Hematopoietic multipotent progenitor cell treated with erythropoietin and hydrocortisone succinate and interleukin-3 and kit ligand, for 6 days (in vitro differentiated cells): Measurements from ENCODE around the gene CNTNAP5.

Experiments used
- DNase-seq: peaks from one replicate; pipeline ENCODE4 v3.0.0-alpha.2; 2015

CNTNAP5 gene

DNA sequence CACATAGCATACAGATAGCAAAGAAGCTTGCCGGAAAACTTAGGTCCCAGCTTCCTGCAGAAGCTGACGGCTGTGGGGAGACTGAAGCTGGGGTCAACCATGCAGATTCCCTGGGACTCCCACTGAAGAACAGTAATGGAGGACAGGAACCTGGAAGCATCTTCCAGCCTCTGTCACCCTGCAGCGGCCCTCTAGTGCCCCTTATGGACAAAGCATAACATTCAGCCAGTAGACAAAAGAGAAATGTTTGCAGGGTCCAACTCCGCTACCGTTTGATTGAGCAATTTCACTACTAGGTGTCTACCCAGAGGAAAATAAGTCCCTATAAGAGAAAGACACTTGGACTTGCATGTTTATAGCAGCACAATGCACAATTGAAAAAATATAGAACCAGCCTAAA lies 460.6 kb downstream of the CNTNAP5 start:
- no peak for DNase-seq

- DNase-seq = no peak
These were observed 464.6 kb downstream of the CNTNAP5 start for GRCh38 chr2:124489686-124490085.

- DNase-seq = no peak
These were observed 476.6 kb downstream of the CNTNAP5 start for GRCh38 chr2:124501575-124502152.

GRCh38 chr2:124514236-124514635 lies 489.1 kb downstream of the CNTNAP5 start:
- peak; percentile 10 for DNase-seq

GRCh38 chr2:124520953-124521352 lies 495.9 kb downstream of the CNTNAP5 start:
- no peak for DNase-seq

GRCh38 chr2:124523096-124523495 lies 498.0 kb downstream of the CNTNAP5 start:
- DNase-seq = no peak

DNA sequence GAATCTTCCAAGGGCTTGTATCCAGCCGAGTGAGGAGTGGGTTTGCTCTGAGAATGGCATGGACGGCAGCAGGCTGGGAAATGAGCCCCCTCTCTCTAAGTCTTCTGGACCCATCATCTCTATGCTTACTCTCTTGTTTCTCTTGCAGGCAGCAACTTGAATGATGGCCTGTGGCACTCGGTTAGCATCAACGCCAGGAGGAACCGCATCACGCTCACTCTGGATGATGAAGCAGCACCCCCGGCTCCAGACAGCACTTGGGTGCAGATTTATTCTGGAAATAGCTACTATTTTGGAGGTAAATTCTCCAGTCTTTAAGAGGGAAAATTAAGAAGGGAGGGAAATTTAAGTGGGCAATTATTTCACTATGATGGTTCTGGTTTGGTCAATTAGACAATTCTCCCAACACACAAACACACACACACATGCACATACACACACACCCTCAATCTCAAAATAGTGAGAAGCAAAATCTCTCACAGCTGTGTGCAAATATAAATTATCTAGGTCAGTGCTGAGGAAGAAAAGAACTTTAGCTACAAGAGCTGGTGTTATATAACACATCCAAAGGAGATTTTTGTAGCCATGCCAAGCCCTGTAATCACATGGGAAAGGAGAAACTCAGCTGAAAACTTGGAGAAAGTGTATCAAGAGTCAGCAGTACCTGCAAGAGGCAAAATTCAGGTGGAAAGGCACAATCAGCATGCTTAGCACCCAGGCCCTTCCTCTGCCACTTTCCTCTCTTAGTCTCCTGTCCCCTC lies 499.2 kb downstream of the CNTNAP5 start:
- no peak for DNase-seq

- no peak for DNase-seq
These were observed 501.1 kb downstream of the CNTNAP5 start for GRCh38 chr2:124526221-124526620.

GRCh38 chr2:124530203-124530602 lies 505.1 kb downstream of the CNTNAP5 start:
- DNase-seq = no peak

DNA sequence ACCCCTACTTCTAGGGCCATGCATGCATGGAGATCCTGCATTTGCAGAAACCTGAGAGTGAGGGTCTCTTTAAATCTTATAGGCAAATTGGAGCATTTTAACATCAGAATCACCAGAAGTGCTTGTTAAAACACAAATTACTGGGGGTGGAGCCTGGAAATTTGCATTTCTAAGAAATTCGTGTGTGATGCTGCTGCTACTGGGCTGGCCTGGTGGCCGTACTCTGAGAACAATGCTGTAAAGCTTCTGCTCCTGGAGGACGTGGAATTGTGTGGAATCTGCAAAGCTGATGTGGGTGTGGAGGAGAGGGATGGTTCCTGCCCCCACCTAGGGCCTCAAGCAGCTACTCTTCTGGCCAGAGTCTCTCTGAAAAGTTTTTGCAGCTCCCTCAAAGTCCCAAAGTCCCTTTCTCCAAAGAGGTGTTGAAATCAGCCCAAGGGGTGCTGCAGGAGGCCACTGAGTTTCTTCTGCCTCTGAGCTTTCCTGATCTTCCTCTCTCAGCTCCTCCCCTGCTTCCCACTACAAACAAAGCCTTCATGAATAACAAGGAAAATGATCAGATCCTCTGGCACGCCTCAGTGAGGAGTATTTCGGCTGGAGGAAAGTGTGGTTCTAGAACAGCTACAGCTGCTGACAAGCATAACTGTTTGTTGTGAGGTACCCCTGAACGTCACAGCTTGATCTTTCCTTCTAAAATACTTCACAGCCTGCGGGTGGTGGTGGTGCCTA lies 508.3 kb downstream of the CNTNAP5 start:
- DNase-seq = no peak

DNA sequence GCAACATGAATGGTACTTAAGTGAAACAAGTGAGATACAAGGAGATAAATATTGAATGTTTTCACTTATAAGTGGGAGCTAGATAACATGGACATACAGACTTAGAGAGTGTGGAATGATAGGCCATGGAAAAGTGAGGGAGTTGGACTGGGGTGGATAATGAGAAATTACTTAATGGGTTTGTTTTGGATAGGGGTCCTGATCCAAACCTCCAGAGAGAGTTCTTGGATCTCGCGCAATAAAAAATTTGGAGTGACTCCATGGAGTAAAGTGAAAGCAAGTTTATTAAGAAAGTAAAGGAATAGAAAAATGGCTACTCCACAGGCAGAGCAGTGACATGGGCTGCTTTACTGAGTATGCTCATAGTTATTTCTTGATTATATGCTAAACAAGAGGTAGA lies 508.9 kb downstream of the CNTNAP5 start:
- DNase-seq = no peak

GRCh38 chr2:124535816-124536215 lies 510.7 kb downstream of the CNTNAP5 start:
- DNase-seq = no peak

GRCh38 chr2:124536591-124536990 lies 511.5 kb downstream of the CNTNAP5 start:
- DNase-seq = no peak

DNA sequence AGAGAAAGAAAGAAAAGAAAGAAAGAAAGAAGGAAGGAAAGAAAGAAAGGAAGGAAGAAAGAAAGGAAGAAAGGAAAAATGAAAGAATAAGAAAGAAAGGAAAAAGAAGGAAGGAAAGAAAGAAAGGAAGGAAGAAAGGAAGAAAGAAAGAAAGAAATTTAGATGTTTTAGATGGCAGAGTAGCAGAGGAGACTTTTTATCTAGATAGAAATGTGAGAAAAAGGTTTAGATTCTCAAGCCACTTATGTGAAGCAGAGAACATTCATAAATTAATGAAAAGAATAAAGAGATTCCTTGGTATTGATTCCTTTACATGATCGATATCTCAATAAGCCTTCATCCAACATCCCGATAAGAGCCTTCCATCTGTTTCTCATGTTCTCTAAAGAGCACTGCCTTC lies 513.5 kb downstream of the CNTNAP5 start:
- no peak for DNase-seq

DNA sequence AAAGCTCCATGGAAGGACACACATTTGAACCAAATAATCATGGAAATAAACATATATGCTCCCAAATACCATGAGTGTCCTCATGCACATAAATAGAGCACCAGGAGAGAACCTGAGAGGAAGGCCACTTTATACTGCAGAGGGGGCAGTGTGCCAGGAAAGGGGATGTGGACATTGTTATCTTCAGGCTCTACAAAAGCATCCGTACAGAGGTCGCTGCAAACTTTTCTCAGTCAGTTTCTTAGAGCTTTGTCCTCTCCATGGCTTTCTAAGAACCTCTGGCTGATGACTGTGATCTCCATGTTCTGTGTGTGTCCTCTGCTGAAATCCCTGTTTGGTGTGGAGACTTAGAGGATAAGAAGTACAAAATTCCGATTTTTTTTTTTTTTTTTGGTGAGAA lies 515.7 kb downstream of the CNTNAP5 start:
- no peak for DNase-seq

GRCh38 chr2:124542932-124543640 lies 518.0 kb downstream of the CNTNAP5 start:
- DNase-seq = no peak

- no peak for DNase-seq
These were observed 522.6 kb downstream of the CNTNAP5 start for GRCh38 chr2:124547700-124548099.

- no peak for DNase-seq
These were observed 533.3 kb downstream of the CNTNAP5 start for GRCh38 chr2:124558277-124558905.

- no peak for DNase-seq
These were observed 534.1 kb downstream of the CNTNAP5 start for GRCh38 chr2:124559236-124559635.

- no peak for DNase-seq
These were observed 535.6 kb downstream of the CNTNAP5 start for GRCh38 chr2:124560592-124561112.

GRCh38 chr2:124561486-124561885 lies 536.4 kb downstream of the CNTNAP5 start:
- no peak for DNase-seq

- DNase-seq = no peak
These were observed 538.3 kb downstream of the CNTNAP5 start for GRCh38 chr2:124563426-124563825.

- DNase-seq = no peak
These were observed 541.5 kb downstream of the CNTNAP5 start for GRCh38 chr2:124566518-124566970.
